GM21360 (cell line): ENCODE results near the gene HAAO.

Source experiments
- ATAC-seq: cut with Tn5 transposase; IDR thresholded peaks from one replicate; pipeline ENCODE4 v1.9.1; 2021; ENCODE audit warnings: mild to moderate bottlenecking, moderate library complexity; ENCODE audit not compliant: unreplicated experiment

Gene HAAO

DNA sequence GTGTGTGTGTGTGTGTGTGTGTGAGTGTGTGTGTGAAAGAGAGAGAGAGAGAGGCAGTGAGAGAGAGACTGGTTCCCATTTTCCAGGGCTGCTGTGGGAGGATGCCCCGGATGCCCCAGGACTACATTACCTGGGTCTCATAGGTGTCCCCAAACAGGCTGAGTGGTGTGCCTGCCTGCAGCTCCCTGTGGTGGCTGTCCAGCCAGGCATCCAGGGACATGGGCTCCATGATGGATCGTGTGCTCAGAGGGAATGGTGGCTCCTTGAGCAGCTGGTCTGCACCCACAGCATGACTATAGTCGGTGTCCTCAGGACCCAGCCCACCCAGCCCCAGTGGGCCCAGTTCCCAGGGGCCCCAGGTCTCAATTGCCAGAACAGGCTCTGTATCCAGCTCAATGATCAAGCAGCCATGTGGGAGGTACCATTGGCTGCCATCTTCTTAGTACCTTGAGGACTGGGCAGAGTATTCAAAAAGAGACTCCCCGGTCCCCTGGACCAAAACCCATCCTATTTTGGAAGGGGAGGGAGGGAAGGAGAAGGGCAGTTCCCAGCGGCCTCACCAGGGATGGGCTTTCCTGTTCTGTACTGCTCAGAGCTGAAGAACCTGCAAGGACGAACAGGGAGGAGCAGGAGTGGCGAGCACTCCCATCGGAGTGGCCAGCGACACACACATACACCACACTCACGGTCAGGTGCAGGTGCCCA is 22.6 kb downstream of the HAAO start:
- no peak for ATAC-seq

DNA sequence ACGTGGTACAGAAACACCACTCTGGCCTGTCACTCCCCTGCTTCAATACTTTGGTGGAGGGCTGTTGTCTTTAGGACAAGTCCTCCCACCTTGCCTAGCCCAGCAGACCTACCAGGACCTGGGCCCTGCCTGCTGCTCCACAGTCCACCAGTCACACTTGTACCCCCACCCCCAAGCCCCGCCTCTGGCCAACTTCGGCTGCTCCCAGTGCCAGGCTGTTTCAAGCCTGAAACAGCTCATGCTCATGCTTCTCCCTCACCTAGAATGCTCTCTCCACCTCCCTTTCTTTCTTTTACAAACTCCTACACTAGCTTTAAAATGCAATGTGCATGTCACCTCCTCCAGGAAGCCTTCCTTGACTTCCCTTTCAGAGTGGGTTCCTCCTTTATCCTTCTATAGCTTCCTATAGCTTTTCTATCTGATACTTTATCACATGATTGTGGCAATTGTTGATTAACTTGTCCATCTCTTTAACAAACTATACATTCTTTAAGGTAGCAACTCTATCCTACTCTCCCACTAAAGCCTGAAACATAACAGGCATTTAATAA is 23.6 kb downstream of the HAAO start:
- no peak for ATAC-seq

DNA sequence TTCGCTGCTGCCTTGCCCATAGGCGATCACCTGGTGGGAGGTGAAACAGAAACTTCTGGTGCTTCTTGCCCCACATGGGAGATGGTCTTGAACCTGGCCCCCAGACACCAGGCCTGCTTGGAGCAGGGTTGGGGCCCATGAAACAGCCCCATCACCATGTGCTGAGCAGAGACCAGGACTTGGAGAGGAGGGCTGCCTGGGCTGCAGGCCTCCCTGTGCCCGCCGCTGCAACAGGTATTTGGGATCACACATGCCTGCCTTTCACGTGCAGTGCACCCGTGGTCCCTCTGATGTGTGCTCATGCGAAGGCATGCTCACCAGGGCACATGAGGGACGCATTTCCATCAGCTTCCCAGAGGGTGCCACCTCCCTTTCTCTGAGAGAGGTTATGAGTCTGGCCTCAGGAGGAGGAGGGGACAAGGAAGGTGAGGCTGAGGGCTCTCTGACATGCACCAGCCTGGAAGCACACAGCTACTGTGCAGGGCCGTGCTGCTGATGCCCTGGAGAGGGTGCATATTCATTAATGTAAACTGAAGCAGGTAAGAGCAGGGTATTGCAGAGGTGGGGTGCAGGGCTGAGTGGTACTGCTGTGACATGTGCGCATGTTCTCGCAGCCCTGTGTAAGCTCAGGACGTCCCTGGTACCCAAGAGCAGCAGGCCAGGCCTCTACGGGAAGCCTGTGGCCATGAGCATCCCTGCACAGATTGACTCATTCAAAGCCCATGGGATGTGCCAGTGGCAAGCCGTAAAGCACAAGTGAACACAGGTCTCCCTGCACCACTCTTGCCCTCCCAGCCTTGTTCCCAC is 24.3 kb downstream of the HAAO start:
- ATAC-seq, result no peak

DNA sequence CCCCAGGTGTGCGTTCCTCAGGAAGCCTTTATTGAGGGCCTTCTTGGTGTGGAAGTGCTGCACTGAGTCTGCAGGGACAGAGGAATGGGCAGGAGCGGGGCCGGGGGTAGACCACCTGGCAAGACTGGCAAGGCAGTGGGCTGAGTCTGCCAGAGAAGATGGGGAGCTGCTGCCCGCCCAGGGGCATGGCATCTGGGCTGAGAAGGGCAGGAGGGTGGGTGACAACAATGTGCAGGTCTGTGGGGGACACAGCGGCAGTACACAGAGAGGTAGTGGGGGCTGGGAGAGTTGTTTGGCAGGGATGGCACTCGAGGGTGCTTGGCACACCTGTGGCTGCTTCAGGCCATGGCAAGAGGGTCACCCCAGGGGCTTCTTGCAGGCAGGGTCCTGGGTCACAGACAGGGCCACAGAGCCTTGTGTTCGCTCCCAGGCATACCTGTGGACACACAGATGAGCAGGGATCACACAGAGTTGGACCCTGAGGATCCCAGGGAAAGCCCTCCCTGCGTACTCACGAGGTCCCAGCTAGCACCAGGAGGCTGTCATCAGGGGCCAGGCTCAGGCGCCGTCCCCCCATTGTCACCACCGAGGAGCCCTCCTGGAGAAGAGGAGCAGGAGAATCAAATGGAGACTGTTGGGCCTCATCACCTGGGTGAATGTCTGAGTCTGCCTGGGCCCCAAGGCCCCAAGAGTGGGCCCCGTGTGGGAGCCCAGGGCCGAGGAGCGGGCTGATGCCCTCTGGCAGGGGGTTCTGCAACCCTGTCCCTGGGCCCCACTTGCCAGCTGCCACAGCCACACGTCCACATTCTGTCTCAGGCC is 25.1 kb downstream of the HAAO start:
- no peak for ATAC-seq

DNA sequence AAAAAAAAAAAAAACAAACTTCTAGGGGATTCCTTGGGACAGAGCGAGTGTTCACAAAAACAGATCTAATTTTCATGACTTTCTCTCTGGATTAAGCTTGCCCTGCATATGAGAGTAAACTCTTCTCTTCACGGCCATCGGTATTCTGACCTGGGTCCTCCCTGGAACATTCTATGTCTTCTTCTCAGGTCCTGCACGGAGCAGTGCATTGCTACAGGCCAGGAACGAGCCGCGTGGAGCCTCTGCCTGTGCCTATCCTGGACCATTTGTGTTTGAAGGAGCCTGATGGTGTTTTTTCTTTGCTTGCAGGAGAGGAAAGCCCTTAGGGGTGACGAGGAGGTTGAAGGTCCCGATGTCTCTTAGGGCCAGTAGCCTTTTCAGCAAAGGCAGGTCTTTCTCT is 26.7 kb downstream of the HAAO start:
- ATAC-seq, result no peak

DNA sequence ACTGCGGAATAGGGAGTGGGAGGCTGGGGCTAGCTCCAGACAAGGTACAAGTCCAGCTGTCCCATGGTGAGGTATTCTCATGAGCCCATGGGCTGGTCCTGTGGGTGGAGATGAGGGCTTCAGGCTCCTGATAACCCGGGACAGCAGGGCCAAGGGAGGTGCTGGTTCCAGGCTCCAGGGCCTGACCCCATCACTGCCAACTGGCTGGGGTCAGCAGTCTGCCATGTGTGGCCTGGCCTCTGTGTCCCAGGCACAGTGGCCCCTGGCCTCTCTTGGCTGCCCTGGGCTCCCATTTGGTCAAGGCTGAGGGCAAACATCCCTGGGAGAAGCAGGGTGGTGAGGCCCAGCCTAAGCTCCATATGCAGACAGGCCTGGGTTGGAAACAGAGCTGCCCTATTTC is 27.5 kb downstream of the HAAO start:
- no peak for ATAC-seq

- ATAC-seq, result no peak
Observed at GRCh38 chr2:42764096-42764495, 28.3 kb downstream of the HAAO start, which contains the start of gene OXER1. OXER1 (minus strand) TSS chr2:42764135; CDS start chr2:42764062, 73 bp downstream.

- no peak for ATAC-seq
Observed at GRCh38 chr2:42762823-42763804, 29.3 kb downstream of the HAAO start.

DNA sequence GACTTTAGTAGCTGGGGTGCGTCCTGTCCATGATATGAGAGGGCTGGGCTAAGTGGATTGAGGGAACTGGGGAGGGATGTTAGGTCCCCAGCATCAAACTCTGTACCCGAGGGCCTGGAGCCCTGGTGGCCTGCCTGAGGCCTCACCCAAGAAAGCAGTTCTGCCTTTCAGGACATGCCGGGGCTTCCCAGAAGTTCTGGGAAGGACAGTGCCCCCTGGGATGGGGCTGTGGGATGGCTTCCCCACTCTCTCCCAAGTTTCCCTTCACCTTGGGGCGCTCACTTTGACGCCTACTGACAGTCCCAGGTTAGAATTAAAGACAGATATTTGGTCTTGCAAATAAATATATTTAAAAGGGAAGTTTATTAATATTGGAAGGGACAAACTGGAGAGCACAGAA is 30.2 kb downstream of the HAAO start:
- no peak for ATAC-seq

GRCh38 chr2:42761554-42761953 is 30.8 kb downstream of the HAAO start:
- no peak for ATAC-seq

GRCh38 chr2:42758751-42759150 is 33.6 kb downstream of the HAAO start:
- no peak for ATAC-seq

GRCh38 chr2:42757981-42758740 is 34.2 kb downstream of the HAAO start:
- ATAC-seq, result no peak

GRCh38 chr2:42756966-42757513 is 35.3 kb downstream of the HAAO start:
- ATAC-seq, result no peak

- ATAC-seq, result no peak
Observed at GRCh38 chr2:42756150-42756775, 36.1 kb downstream of the HAAO start.

DNA sequence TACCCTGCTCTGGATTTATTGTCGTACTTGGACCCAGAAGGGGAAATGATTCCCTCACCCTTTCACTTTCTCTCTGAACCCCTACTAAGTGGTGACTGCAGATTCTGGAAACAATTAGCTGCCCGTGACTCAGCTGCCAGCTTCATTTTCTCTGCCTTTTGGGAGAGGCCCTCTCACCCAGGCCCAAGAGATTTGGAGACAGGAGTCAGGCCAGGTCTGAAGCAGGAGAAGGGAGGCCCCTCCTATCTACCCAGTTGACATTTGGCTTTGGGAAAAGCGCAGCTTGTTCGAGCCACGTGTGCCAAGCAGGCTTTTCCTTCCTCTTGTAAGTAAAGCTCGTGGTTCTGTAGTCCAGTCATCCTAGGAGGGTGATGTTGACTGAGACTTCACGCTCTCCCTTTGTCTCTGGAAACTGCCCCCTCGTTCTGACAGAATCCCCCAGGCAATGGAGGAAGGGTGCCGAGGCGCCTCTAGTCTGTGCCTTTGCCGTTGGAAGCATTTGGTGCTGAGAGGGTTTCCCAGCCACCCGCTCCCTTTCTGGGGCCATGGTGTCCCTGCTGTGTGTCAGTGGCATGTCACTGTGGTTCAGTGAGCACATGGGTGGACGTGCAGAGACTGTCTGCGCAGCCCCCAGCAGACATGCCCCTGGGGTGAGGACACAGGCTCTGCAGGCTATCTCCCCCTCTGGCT is 37.0 kb downstream of the HAAO start:
- ATAC-seq, result no peak

GRCh38 chr2:42754776-42755140 is 37.6 kb downstream of the HAAO start:
- ATAC-seq, result no peak

DNA sequence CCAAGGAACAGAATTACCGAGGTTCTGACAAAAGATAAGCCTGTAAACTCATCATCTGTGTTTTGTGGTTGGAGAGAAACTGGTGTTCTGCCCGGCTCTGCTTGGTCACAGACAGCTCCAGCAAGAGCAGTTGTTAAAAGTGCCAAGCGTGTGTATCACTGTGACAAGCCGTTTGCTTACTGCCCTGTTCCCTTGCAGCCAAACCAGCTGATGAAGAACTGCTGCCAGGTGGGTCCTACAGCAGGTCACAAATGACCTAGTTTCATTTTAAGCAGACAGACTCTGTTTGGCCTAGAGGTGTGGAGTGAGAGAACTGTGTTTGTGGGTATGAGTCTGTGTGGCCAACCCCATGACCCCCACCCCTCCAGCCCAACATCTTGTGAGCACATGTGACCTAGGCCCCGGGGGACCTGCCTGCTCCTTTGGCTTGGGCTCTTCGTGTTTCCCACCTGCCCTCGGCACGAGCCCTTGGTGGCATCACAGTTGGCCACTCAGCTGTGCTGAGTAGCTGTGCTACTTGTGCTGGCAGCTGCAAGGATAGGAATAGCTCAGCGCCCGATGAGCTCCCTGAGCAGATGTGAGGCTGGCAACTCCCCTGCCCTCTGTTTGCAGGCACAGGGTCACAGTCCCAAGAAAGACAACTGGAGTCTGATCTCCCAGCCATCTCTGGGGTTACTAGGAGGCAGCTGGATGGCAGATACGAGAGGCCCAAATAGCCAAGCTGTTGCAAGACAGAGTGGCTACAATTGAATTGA is 38.2 kb downstream of the HAAO start:
- ATAC-seq, result peak; percentile 49
